Tibial nerve (tissue), 4 donors: ENCODE measurements around the gene PHACTR1. TPM values are rescaled to one million over a fixed set of nuclear protein-coding genes. Genes with fewer than 3 reads are reported as not detected.

Experiments used
- DNase-seq, 2 donors: peaks; one replicate each; pipeline ENCODE4 v3.0.0-alpha.2; 2019; ENCODE audit warnings: low spot score in 2 of 2
- H3K27ac ChIP-seq, 4 donors: fragments of 200-600 bp; sonication (generic) in 3 of 4; one replicate each; pipeline ENCODE4 v1.5.1; 2017 to 2019; ENCODE audit warnings: mild to moderate bottlenecking in 1 of 4
- H3K27me3 ChIP-seq, 2 donors: fragments of 200-600 bp; sonication (generic) in 1 of 2; one replicate each; pipeline versions ENCODE4 v1.5.1 to v1.6.0; 2017 to 2019
- H3K36me3 ChIP-seq, 3 donors: fragments of 200-600 bp; sonication (generic); one replicate each; pipeline ENCODE4 v1.5.1; 2018 to 2019
- H3K4me1 ChIP-seq, 4 donors: fragments of 200-600 bp; sonication (generic) in 3 of 4; one replicate each; pipeline ENCODE4 v1.5.1; 2017 to 2019
- H3K4me3 ChIP-seq, 4 donors: fragments of 200-600 bp; sonication (generic) in 3 of 4; one replicate each; pipeline ENCODE4 v1.5.1; 2017 to 2019; ENCODE audit warnings: mild to moderate bottlenecking in 1 of 4, moderate library complexity in 1 of 4
- H3K9me3 ChIP-seq, 4 donors: fragments of 200-600 bp; sonication (generic) in 3 of 4; one replicate each; pipeline ENCODE4 v1.5.1; 2017 to 2019
- CTCF ChIP-seq, 5 experiments: fragments of 200-600 bp in 3 of 5; fragments of 450-650 bp in 2 of 5; sonication (generic) in 3 of 5; IDR thresholded peaks; one replicate each; pipeline ENCODE4 v1.5.1; 2016 to 2019; ENCODE audit warnings: antibody characterized with exemption in 5 of 5, mild to moderate bottlenecking in 3 of 5, moderate library complexity in 2 of 5
- EP300 ChIP-seq, 2 donors: sonication (generic); formaldehyde crosslinking; IDR thresholded peaks; one replicate each; pipeline ENCODE4 v1.6.1; 2017; ENCODE audit warnings: antibody characterized with exemption in 2 of 2, mild to moderate bottlenecking in 1 of 2
- POLR2A ChIP-seq, 2 donors: fragments of 450-650 bp; IDR thresholded peaks; one replicate each; pipeline ENCODE4 v1.6.1; 2017; ENCODE audit warnings: antibody characterized with exemption in 2 of 2, mild to moderate bottlenecking in 2 of 2, moderate library complexity in 2 of 2
- WGBS, 2 donors: methylation state at CpG; one replicate each; pipeline ENCODE4 v1.1.5; 2018; 5-methylcytosine and 5-hydroxymethylcytosine counted together
- total RNA-seq, 4 donors: library from RNA; depleted of rRNA; stranded (reverse); fragments of >200 nt; gene quantifications; one replicate each; pipeline ENCODE4 v1.1.0, GENCODE V29; 2016

PHACTR1 gene
- total RNA-seq, 4 donors from 2014 or later, result 1.5 to 2.7 (median 1.6) TPM

GRCh38 chr6:13272131-13273046, 555.8 kb downstream of the PHACTR1 start:
- Histone ChIP-seq H3K4me1 (peaks cover 0 to 22% (median 9%) of the 10 kb centered on the region in 4 donors), H3K36me3 (peaks cover 0 to 7% (median 0%) of the 10 kb centered on the region in 3 donors), H3K9me3 (no peaks in the 10 kb centered on the region), H3K27me3 (no peaks in the 10 kb centered on the region), H3K4me3 (peak overlapping the region in 1 of 4 donors; percentile 24), H3K27ac (peak overlapping the region in 3 of 4 donors; percentile 11 to 60 (median 53))
- TF ChIP-seq EP300 (IDR thresholded peaks at IDR 0.05) (peak in 1 of 2 donors; percentile 32), CTCF (IDR thresholded peaks at IDR 0.05) (no peak)
- 51 to 59% methylated on average over 24 of the region's 24 CpGs for WGBS, 2 donors
- peak; percentile 24 to 43 for DNase-seq

- H3K27me3 ChIP-seq, result no peaks in the 10 kb centered on the region
- no peak for DNase-seq
- no peaks in the 10 kb centered on the region for H3K9me3 ChIP-seq
- TF ChIP-seq EP300 (IDR thresholded peaks at IDR 0.05) (no peak), CTCF (IDR thresholded peaks at IDR 0.05) (no peak), POLR2A (IDR thresholded peaks at IDR 0.05) (no peak)
- peak overlapping the region in 3 of 4 donors; percentile 32 to 53 (median 40) for H3K27ac ChIP-seq
- 37 to 38% methylated on average over 10 of the region's 10 CpGs for WGBS, 2 donors
- peaks cover 0 to 10% (median 0%) of the 10 kb centered on the region in 3 donors for H3K36me3 ChIP-seq
- H3K4me1 ChIP-seq, result peaks cover 0 to 22% (median 9%) of the 10 kb centered on the region in 4 donors
- peak overlapping the region in 2 of 4 donors; percentile 24 to 25 for H3K4me3 ChIP-seq
These were observed 556.8 kb downstream of the PHACTR1 start for GRCh38 chr6:13273202-13273930.

- DNase-seq, result peak in 1 of 2 donors; percentile 19
- TF ChIP-seq EP300 (IDR thresholded peaks at IDR 0.05) (no peak), CTCF (IDR thresholded peaks at IDR 0.05) (no peak), POLR2A (IDR thresholded peaks at IDR 0.05) (no peak)
- peak overlapping the region in 2 of 4 donors; percentile 40 to 53 for H3K27ac ChIP-seq
- WGBS, 2 donors, result 45 to 48% methylated on average over 21 of the region's 21 CpGs
- H3K4me1 ChIP-seq, result peaks cover 0 to 22% (median 9%) of the 10 kb centered on the region in 4 donors
- H3K36me3 ChIP-seq, result peaks cover 0 to 10% (median 0%) of the 10 kb centered on the region in 3 donors
- no peaks in the 10 kb centered on the region for H3K27me3 ChIP-seq
- no peaks in the 10 kb centered on the region for H3K9me3 ChIP-seq
- H3K4me3 ChIP-seq, result peak overlapping the region in 2 of 4 donors; percentile 24 to 25
These were observed 557.6 kb downstream of the PHACTR1 start for GRCh38 chr6:13273931-13274706.

- WGBS, 2 donors, result 71 to 72% methylated on average over 6 of the region's 6 CpGs
- peaks cover 0 to 10% (median 0%) of the 10 kb centered on the region in 3 donors for H3K36me3 ChIP-seq
- no peak for DNase-seq
These were observed 558.3 kb downstream of the PHACTR1 start for GRCh38 chr6:13274707-13275434.

More at GRCh38 chr6:13274707-13275434, 558.3 kb downstream of the PHACTR1 start:
- H3K9me3 ChIP-seq, result no peaks in the 10 kb centered on the region
- H3K4me3 ChIP-seq, result no peak overlapping the region
- peak overlapping the region in 1 of 4 donors; percentile 12 for H3K27ac ChIP-seq
- peaks cover 0 to 22% (median 6%) of the 10 kb centered on the region in 4 donors for H3K4me1 ChIP-seq
- TF ChIP-seq CTCF (IDR thresholded peaks at IDR 0.05), result no peak
- TF ChIP-seq EP300 (IDR thresholded peaks at IDR 0.05), result no peak
- TF ChIP-seq POLR2A (IDR thresholded peaks at IDR 0.05), result no peak
- H3K27me3 ChIP-seq, result no peaks in the 10 kb centered on the region
